ENCODE data around the gene DDX51.
"Not testable (repeated sequence)": the region's sequence is repeated elsewhere in the genome, so short reads cannot be mapped to it uniquely, and the experiment has no call there.

Gene DDX51

GRCh38 chr12:132137483-132138125 lies 6.5 kb downstream of the DDX51 start:
- no peak for DNase-seq

- not testable (repeated sequence) for DNase-seq
Measured at GRCh38 chr12:132136226-132136625, 7.9 kb downstream of the DDX51 start.

- not testable (repeated sequence) for DNase-seq
Measured at GRCh38 chr12:132134653-132135183, 9.4 kb downstream of the DDX51 start.

GRCh38 chr12:132133952-132134652 lies 10.0 kb downstream of the DDX51 start:
- DNase-seq = no peak

- DNase-seq = no peak
Measured at GRCh38 chr12:132132609-132133430, 11.3 kb downstream of the DDX51 start.

- DNase-seq = no peak
Measured at GRCh38 chr12:132131952-132132351, 12.2 kb downstream of the DDX51 start.

- no peak for DNase-seq
Measured at GRCh38 chr12:132131229-132131628, 12.9 kb downstream of the DDX51 start.

GRCh38 chr12:132130690-132131089 lies 13.4 kb downstream of the DDX51 start:
- no peak for DNase-seq

- no peak for DNase-seq
Measured at GRCh38 chr12:132129007-132129406, 15.1 kb downstream of the DDX51 start.

- DNase-seq = no peak
Measured at GRCh38 chr12:132127041-132127440, 17.1 kb downstream of the DDX51 start.

- DNase-seq = no peak
Measured at GRCh38 chr12:132125736-132126135, 18.4 kb downstream of the DDX51 start.

- peak; percentile 98 for DNase-seq
Measured at GRCh38 chr12:132124766-132125425, 19.2 kb downstream of the DDX51 start.

- DNase-seq = peak; percentile 61
Measured at GRCh38 chr12:132123970-132124765, 20.0 kb downstream of the DDX51 start.

- DNase-seq = no peak
Measured at GRCh38 chr12:132121283-132121682, 22.8 kb downstream of the DDX51 start.

- no peak for DNase-seq
Measured at GRCh38 chr12:132118876-132119275, 25.2 kb downstream of the DDX51 start.

GRCh38 chr12:132117558-132117875 lies 26.6 kb downstream of the DDX51 start:
- no peak for DNase-seq

- no peak for DNase-seq
Measured at GRCh38 chr12:132116709-132117557, 27.2 kb downstream of the DDX51 start.

GRCh38 chr12:132115500-132115899 lies 28.6 kb downstream of the DDX51 start:
- DNase-seq = no peak

GRCh38 chr12:132114667-132115066 lies 29.5 kb downstream of the DDX51 start:
- no peak for DNase-seq

- no peak for DNase-seq
Measured at GRCh38 chr12:132111654-132112304, 32.3 kb downstream of the DDX51 start.

GRCh38 chr12:132110677-132111076 lies 33.4 kb downstream of the DDX51 start:
- DNase-seq = no peak

All from GF-D8 (cell line).